GM12878 (cell line): ENCODE results near the gene SLC22A12. TPM values are rescaled to one million over a fixed set of nuclear protein-coding genes. Genes with fewer than 3 reads are reported as not detected.

Experiments
- ATAC-seq: fragments of 200-7000 bp; cut with Tn5 transposase; 3 replicates; pipeline ENCODE4 v1.9.1; 2020; ENCODE audit warnings: mild to moderate bottlenecking, moderate library complexity
- BruUV-seq: library from RNA; stranded (reverse); fragments of 400-500 nt; replicated peaks from 2 replicates; lab custom pipeline; 2021; lab: Mats Ljungman, UMichigan
- CTCF ChIA-PET: fragments of 300-600 bp; sonication (Branson Sonifier 250); formaldehyde crosslinking; extraction: SDS; loops from one replicate; lab custom pipeline; 2021; ENCODE audit warnings: inconsistent platforms; lab: Yijun Ruan, JAX
- POLR2A ChIA-PET: fragments of 350-600 bp; formaldehyde crosslinking; extraction: SDS; loops from one replicate; lab custom pipeline; 2021; ENCODE audit warnings: inconsistent platforms; lab: Charles Lee
- RAD21 ChIA-PET: fragments of 300-600 bp; sonication (Branson Sonifier 250); formaldehyde crosslinking; loops from one replicate; lab custom pipeline; 2023; ENCODE audit warnings: antibody characterized with exemption; ENCODE audit not compliant: unreplicated experiment; lab: Charles Lee
- SMC1A ChIA-PET: fragments of 300-600 bp; sonication (Branson Sonifier 250); formaldehyde crosslinking; loops from one replicate; lab custom pipeline; 2023; ENCODE audit not compliant: unreplicated experiment, uncharacterized antibody; lab: Charles Lee
- DNase-seq: peaks from one replicate; pipeline ENCODE4 v3.0.0-alpha.2; 2011; ENCODE audit warnings: low read depth, low spot score
- FAIRE-seq: peaks from 3 replicates; lab custom pipeline; 2011; peaks lifted over from hg19 to GRCh38; lab: Jason Lieb, UNC
- H2AFZ ChIP-seq: 2 replicates; pipeline ENCODE4 v1.6.0; 2011; ENCODE audit warnings: low read depth, low read length, control low read depth; ENCODE audit not compliant: control insufficient read depth
- H3K27ac ChIP-seq: 2 replicates; pipeline ENCODE4 v1.5.1; 2011; ENCODE audit warnings: control low read depth; ENCODE audit not compliant: control insufficient read depth, insufficient read depth
- H3K27me3 ChIP-seq, 2 experiments: replicated peaks in 1 of 2; 2 replicates each; pipeline versions ENCODE4 v1.6.0 to v1.6.1; 2011; ENCODE audit warnings: low read length in 1 of 2; ENCODE audit not compliant: control insufficient read depth in 2 of 2, insufficient read depth in 2 of 2
- H3K36me3 ChIP-seq, 2 experiments: 2 replicates each; pipeline ENCODE4 v1.5.1; 2011; ENCODE audit warnings: low read length in 1 of 2; ENCODE audit not compliant: control insufficient read depth in 2 of 2, insufficient read depth in 2 of 2
- H3K4me1 ChIP-seq: 2 replicates; pipeline ENCODE4 v1.6.1; 2011; ENCODE audit warnings: mild to moderate bottlenecking, low read length, moderate library complexity, mixed read lengths; ENCODE audit not compliant: control insufficient read depth, insufficient read depth
- H3K4me2 ChIP-seq: 2 replicates; pipeline ENCODE4 v1.6.0; 2011; ENCODE audit warnings: control low read depth; ENCODE audit not compliant: control insufficient read depth, insufficient read depth
- H3K4me3 ChIP-seq: fragments of 200-600 bp; sonication (generic); 2 replicates; pipeline ENCODE4 v1.5.1; 2016
- H3K79me2 ChIP-seq: 2 replicates; pipeline ENCODE4 v1.6.0; 2011; ENCODE audit warnings: low read length; ENCODE audit not compliant: control insufficient read depth, insufficient read depth
- H3K9ac ChIP-seq: 2 replicates; pipeline ENCODE4 v1.8.0; 2011; ENCODE audit warnings: low read length, control low read depth, mixed read lengths; ENCODE audit not compliant: control insufficient read depth, insufficient read depth
- H3K9me3 ChIP-seq: replicated peaks from 3 replicates; pipeline ENCODE4 v1.5.1; 2011; ENCODE audit warnings: mild to moderate bottlenecking, low read length; ENCODE audit not compliant: control insufficient read depth, insufficient read depth
- H4K20me1 ChIP-seq: 2 replicates; pipeline ENCODE4 v1.6.0; 2011; ENCODE audit not compliant: control insufficient read depth, insufficient read depth
- FOXM1 ChIP-seq: IDR thresholded peaks from 2 replicates; pipeline ENCODE4 v1.6.1; 2012; ENCODE audit warnings: low read depth, mild to moderate bottlenecking, inconsistent platforms, low read length, moderate library complexity
- GABPA ChIP-seq: IDR thresholded peaks from 2 replicates; pipeline ENCODE4 v1.6.1; 2014; ENCODE audit warnings: antibody characterized with exemption, low read depth, mild to moderate bottlenecking, inconsistent platforms
- MTA2 ChIP-seq: fragments of 450-650 bp; IDR thresholded peaks from 2 replicates; pipeline ENCODE4 v1.6.1; 2016; ENCODE audit warnings: low read depth, mild to moderate bottlenecking, moderate library complexity
- MTA3 ChIP-seq: IDR thresholded peaks from 2 replicates; pipeline ENCODE4 v1.6.1; 2012; ENCODE audit warnings: low read length, inconsistent platforms, borderline replicate concordance
- MYB ChIP-seq: fragments of 150-350 bp; IDR thresholded peaks from 2 replicates; pipeline ENCODE4 v1.6.1; 2014; ENCODE audit warnings: mild to moderate bottlenecking, low read depth, low read length, borderline replicate concordance
- RELA ChIP-seq: fragments of 450-650 bp; IDR thresholded peaks from 2 replicates; pipeline ENCODE4 v1.8.0; 2014; ENCODE audit warnings: borderline replicate concordance; ENCODE audit not compliant: partially characterized antibody
- SUPT20H ChIP-seq: IDR thresholded peaks from 2 replicates; pipeline ENCODE4 v1.6.1; 2011; ENCODE audit warnings: low read depth, mild to moderate bottlenecking, low read length, moderate library complexity, borderline replicate concordance; ENCODE audit not compliant: control insufficient read depth
- TCF7 ChIP-seq: IDR thresholded peaks from 2 replicates; pipeline ENCODE4 v1.6.1; 2014; ENCODE audit warnings: antibody characterized with exemption, borderline replicate concordance
- WGBS: methylation state at CpG from one replicate; pipeline ENCODE4 v1.1.6; 2016; ENCODE audit warnings: low lambda C conversion rate; ENCODE audit not compliant: insufficient replicate concordance, insufficient coverage; ENCODE audit errors: missing lambda C conversion rate; 5-methylcytosine and 5-hydroxymethylcytosine counted together
- in situ Hi-C: fragments of 300-500 bp; cut with MboI; formaldehyde crosslinking; loops from 9 replicates; pipeline ENCODE4 v1.14.3; 2018; ENCODE audit warnings: mixed read lengths
- intact Hi-C: fragments of 100-400 bp; cut with micrococcal nuclease; formaldehyde crosslinking; loops from one replicate; pipeline ENCODE4 v1.14.2; 2022; ENCODE audit not compliant: unreplicated experiment
- polyA plus RNA-seq, 11 experiments: library from polyadenylated mRNA; depleted of rRNA in 4 of 11; unstranded in 6 of 11; stranded (reverse) in 5 of 11; fragments of >200 nt; fragmentation: Nextera tagmentation in 4 of 11; fragmentation: Illumina TruSeq in 1 of 11; extraction: Ambion mirVana in 4 of 11; extraction: Trizol in 1 of 11; gene quantifications; 1 replicate in 1 of 11; 2 replicates in 10 of 11; pipeline versions ENCODE4 v1.2.1 to v1.2.3, GENCODE V29; 2011 to 2016; ENCODE audit warnings: inconsistent platforms in 2 of 11, missing spikeins in 2 of 11, low read depth in 1 of 11
- total RNA-seq, 4 experiments: library from RNA; depleted of rRNA in 3 of 4; stranded (reverse); fragments of >200 nt in 3 of 4; fragmentation: Illumina TruSeq in 1 of 4; extraction: Trizol in 1 of 4; gene quantifications; 2 replicates each; pipeline versions ENCODE4 v1.2.1 to v1.2.3, GENCODE V29; 2013 to 2021
- TF ChIP-seq, protein P1 (sequence below): fragments of 150-350 bp; IDR thresholded peaks from 2 replicates; pipeline ENCODE4 v1.6.1; 2014; ENCODE audit warnings: mild to moderate bottlenecking, low read depth, low read length

SLC22A12 gene
- total and polyA plus RNA-seq, 10 of the 15 experiments (the other 5 are each of a cell fraction or from before 2014, with no cell fraction given) = not detected

DNA sequence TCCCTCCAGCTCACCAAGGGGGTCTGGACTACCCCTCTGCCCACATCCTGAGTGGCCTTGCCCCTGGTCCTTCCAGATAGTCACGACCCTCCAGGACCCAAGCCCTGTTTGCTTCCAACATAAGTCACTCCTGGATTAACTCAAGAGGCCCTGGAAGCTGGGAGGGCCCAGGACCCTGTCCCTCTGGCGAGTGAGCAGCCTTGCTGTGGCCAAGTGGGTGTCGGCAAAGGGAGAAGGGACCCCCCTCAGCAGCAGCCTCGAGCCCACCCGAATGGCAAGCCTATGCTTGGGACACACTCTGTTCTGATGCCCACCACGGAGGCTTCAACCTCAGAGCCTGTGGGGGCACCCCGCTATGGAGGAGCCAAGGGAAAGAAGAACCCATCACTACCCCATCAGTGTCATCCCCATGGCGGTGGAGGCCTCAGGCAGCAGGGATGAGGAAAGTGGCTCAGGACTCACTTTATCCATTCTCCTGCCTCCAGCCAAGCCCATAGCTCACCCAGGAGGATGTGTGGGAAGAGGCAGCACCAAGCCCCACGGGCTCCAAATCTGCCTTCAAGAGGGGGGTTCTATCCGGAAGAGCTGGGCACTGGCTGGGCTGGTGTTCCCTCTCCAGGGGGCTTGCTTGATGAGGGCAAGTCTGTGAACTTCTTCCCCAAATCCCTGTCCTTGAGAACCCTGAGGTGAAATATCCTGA is 12.5 kb downstream of the SLC22A12 start (continued):
- TF ChIP-seq MTA3 = no peak
- TF ChIP-seq TCF7 = no peak
- TF ChIP-seq, protein P1, sequence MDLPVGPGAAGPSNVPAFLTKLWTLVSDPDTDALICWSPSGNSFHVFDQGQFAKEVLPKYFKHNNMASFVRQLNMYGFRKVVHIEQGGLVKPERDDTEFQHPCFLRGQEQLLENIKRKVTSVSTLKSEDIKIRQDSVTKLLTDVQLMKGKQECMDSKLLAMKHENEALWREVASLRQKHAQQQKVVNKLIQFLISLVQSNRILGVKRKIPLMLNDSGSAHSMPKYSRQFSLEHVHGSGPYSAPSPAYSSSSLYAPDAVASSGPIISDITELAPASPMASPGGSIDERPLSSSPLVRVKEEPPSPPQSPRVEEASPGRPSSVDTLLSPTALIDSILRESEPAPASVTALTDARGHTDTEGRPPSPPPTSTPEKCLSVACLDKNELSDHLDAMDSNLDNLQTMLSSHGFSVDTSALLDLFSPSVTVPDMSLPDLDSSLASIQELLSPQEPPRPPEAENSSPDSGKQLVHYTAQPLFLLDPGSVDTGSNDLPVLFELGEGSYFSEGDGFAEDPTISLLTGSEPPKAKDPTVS = no peak

DNA sequence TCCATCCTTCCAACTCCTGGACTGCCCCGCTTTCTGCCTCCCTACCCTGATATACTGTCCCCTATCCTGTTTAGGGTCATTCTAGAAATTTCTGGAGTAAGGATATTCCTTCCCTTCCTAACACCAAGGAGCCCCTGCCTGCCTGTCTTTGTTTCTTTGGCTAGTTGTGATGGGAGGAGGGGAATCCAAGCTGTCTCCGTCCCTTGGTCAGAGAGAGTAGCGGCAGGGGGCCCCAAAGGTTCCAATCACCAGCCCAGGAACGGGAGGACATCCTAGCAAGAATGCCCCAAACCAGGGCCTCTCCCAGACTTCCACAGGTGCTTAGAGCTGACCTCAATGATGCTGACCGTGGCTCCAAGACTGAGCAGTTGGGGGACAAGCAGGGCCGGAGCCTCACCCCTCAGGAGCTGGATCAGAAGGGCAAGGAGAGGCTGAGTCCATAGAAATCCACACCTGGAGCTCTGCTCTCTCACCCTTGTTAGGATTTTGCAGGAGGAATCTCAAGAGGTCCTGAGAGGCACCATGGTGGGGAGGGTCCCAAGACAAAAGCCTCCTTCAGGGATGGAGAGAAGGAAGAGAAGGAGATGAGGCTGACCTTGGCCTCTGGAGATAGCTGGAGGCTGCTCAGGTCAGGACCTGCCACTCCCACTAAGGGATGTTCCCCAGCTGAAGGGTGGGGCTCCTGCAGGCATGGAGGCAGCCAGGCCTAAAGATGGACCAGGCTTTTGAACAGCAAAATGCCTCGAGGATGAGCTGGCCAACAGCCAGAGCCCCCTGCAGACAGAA is 13.6 kb downstream of the SLC22A12 start:
- intact Hi-C loops = no loop called here
- Histone ChIP-seq H4K20me1 (no peaks in the 10 kb centered on the region), H3K27me3 (no peaks in the 10 kb centered on the region)
- no TSS peak for BruUV-seq
- CTCF ChIA-PET = interaction anchor here (0.6 to 1.0 kb wide), 2 partner anchors 84 to 156 kb away, joined by 3 read pairs; no protein-coding TSS in a partner anchor
- no peak for TF ChIP-seq RELA
- TF ChIP-seq GABPA = no peak
- no peak for TF ChIP-seq MTA2
- no peak for TF ChIP-seq FOXM1
- TF ChIP-seq SUPT20H = no peak
- TF ChIP-seq MYB = no peak
- TF ChIP-seq, all 136 proteins: peak for 0
- Histone ChIP-seq H3K36me3 (no peaks in the 10 kb centered on the region), H3K4me2 (no peak overlapping the region), H3K4me3 (no peak overlapping the region), H3K9ac (no peak overlapping the region), H3K9me3 (no peaks in the 10 kb centered on the region), H3K27ac (no peak overlapping the region), H3K79me2 (no peaks in the 10 kb centered on the region), H3K4me1 (no peaks in the 10 kb centered on the region), H2AFZ (no peak overlapping the region)
- 18% methylated on average over 7 of the region's 7 CpGs for WGBS
- ChIA-PET SMC1A (no interaction called here), RAD21 (interaction anchor here (0.6 kb wide), 1 partner anchor 122 kb away, joined by 3 read pairs; no protein-coding TSS in a partner anchor), POLR2A (no interaction called here)
- no peak for ATAC-seq
- no peak for FAIRE-seq
- in situ Hi-C loops = no loop called here
- DNase-seq = no peak
